ENCODE measurements around the gene OPN4. TPM values are rescaled to one million over a fixed set of nuclear protein-coding genes. Genes with fewer than 3 reads are reported as not detected.

OPN4 gene
- total and polyA plus RNA-seq, 2 of the 8 experiments (the other 6 are each of a cell fraction or from before 2014, with no cell fraction given), result not detected

DNA sequence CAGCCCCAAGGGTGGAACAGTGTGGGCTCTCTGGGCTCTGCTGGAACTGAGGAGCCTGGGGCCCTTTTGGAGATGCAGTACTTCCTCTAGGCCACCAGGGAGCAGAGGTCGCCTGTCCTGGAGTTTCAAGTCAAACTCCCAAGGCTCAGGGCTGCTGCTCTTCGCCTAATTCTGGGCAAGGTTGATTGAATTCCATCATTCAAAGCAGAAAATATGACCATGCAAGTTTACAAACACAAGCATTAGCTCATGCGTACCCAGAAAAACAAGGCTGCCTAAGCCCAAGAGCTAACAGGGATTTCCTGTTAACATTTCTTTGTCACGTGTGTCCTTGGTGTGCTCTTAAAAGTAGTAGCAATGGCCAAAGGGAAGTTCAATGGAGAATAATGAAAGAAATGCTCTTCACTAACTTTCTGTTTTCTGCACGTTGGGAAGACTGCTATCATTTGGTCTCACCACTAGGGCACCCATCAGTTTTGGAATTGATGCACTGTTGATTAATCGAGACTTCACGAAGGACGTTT is 34.1 kb downstream of the OPN4 start (continued):
- TF ChIP-seq, protein P1, sequence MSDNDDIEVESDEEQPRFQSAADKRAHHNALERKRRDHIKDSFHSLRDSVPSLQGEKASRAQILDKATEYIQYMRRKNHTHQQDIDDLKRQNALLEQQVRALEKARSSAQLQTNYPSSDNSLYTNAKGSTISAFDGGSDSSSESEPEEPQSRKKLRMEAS (IDR thresholded peaks at IDR 0.05), result no peak
- no peak for TF ChIP-seq SP2 (IDR thresholded peaks at IDR 0.05; ENCODE audit: low read length)
- TF ChIP-seq, protein P2, sequence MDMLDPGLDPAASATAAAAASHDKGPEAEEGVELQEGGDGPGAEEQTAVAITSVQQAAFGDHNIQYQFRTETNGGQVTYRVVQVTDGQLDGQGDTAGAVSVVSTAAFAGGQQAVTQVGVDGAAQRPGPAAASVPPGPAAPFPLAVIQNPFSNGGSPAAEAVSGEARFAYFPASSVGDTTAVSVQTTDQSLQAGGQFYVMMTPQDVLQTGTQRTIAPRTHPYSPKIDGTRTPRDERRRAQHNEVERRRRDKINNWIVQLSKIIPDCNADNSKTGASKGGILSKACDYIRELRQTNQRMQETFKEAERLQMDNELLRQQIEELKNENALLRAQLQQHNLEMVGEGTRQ (IDR thresholded peaks at IDR 0.05; ENCODE audit: low read length), result no peak
- TF ChIP-seq SAP30 (IDR thresholded peaks at IDR 0.05; ENCODE audit: insufficient read depth, insufficient replicate concordance, low read length), result no peak
- peak; percentile 37; the same call in 1 of the 2 replicates for TF ChIP-seq YY1 (IDR thresholded peaks at IDR 0.05; ENCODE audit: low read depth, low read length)
- TF ChIP-seq, protein P3, sequence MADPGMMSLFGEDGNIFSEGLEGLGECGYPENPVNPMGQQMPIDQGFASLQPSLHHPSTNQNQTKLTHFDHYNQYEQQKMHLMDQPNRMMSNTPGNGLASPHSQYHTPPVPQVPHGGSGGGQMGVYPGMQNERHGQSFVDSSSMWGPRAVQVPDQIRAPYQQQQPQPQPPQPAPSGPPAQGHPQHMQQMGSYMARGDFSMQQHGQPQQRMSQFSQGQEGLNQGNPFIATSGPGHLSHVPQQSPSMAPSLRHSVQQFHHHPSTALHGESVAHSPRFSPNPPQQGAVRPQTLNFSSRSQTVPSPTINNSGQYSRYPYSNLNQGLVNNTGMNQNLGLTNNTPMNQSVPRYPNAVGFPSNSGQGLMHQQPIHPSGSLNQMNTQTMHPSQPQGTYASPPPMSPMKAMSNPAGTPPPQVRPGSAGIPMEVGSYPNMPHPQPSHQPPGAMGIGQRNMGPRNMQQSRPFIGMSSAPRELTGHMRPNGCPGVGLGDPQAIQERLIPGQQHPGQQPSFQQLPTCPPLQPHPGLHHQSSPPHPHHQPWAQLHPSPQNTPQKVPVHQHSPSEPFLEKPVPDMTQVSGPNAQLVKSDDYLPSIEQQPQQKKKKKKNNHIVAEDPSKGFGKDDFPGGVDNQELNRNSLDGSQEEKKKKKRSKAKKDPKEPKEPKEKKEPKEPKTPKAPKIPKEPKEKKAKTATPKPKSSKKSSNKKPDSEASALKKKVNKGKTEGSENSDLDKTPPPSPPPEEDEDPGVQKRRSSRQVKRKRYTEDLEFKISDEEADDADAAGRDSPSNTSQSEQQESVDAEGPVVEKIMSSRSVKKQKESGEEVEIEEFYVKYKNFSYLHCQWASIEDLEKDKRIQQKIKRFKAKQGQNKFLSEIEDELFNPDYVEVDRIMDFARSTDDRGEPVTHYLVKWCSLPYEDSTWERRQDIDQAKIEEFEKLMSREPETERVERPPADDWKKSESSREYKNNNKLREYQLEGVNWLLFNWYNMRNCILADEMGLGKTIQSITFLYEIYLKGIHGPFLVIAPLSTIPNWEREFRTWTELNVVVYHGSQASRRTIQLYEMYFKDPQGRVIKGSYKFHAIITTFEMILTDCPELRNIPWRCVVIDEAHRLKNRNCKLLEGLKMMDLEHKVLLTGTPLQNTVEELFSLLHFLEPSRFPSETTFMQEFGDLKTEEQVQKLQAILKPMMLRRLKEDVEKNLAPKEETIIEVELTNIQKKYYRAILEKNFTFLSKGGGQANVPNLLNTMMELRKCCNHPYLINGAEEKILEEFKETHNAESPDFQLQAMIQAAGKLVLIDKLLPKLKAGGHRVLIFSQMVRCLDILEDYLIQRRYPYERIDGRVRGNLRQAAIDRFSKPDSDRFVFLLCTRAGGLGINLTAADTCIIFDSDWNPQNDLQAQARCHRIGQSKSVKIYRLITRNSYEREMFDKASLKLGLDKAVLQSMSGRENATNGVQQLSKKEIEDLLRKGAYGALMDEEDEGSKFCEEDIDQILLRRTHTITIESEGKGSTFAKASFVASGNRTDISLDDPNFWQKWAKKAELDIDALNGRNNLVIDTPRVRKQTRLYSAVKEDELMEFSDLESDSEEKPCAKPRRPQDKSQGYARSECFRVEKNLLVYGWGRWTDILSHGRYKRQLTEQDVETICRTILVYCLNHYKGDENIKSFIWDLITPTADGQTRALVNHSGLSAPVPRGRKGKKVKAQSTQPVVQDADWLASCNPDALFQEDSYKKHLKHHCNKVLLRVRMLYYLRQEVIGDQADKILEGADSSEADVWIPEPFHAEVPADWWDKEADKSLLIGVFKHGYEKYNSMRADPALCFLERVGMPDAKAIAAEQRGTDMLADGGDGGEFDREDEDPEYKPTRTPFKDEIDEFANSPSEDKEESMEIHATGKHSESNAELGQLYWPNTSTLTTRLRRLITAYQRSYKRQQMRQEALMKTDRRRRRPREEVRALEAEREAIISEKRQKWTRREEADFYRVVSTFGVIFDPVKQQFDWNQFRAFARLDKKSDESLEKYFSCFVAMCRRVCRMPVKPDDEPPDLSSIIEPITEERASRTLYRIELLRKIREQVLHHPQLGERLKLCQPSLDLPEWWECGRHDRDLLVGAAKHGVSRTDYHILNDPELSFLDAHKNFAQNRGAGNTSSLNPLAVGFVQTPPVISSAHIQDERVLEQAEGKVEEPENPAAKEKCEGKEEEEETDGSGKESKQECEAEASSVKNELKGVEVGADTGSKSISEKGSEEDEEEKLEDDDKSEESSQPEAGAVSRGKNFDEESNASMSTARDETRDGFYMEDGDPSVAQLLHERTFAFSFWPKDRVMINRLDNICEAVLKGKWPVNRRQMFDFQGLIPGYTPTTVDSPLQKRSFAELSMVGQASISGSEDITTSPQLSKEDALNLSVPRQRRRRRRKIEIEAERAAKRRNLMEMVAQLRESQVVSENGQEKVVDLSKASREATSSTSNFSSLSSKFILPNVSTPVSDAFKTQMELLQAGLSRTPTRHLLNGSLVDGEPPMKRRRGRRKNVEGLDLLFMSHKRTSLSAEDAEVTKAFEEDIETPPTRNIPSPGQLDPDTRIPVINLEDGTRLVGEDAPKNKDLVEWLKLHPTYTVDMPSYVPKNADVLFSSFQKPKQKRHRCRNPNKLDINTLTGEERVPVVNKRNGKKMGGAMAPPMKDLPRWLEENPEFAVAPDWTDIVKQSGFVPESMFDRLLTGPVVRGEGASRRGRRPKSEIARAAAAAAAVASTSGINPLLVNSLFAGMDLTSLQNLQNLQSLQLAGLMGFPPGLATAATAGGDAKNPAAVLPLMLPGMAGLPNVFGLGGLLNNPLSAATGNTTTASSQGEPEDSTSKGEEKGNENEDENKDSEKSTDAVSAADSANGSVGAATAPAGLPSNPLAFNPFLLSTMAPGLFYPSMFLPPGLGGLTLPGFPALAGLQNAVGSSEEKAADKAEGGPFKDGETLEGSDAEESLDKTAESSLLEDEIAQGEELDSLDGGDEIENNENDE (IDR thresholded peaks at IDR 0.05; ENCODE audit: insufficient replicate concordance, low read length), result peak; percentile 20
- no peak for TF ChIP-seq SIN3A (conservative IDR thresholded peaks at IDR 0.05 in 1 of 2, IDR thresholded peaks at IDR 0.05 in 1 of 2; ENCODE audit: low read depth in 1 of 2, low read length in 2 of 2)
- no peak for TF ChIP-seq PHF8 (conservative IDR thresholded peaks at IDR 0.05; ENCODE audit: low read depth, low read length)
- TF ChIP-seq EP300 (IDR thresholded peaks at IDR 0.05; ENCODE audit: borderline replicate concordance in 1 of 2, low read depth in 2 of 2, low read length in 2 of 2), result no peak

Data from H1 (cell line).